HG02840 (cell line): Measurements from ENCODE around the gene KBTBD4.
"Not testable (repeated sequence)": the region's sequence is repeated elsewhere in the genome, so short reads cannot be mapped to it uniquely, and the experiment has no call there.

ENCODE experiments used
- ATAC-seq: cut with Tn5 transposase; IDR thresholded peaks from one replicate; pipeline ENCODE4 v1.9.1; 2021; ENCODE audit warnings: mild to moderate bottlenecking, moderate library complexity, moderate number of reproducible peaks; ENCODE audit not compliant: unreplicated experiment, low FRiP score

Gene KBTBD4

GRCh38 chr11:47530721-47531120 is 48.0 kb downstream of the KBTBD4 start:
- not testable (repeated sequence) for ATAC-seq

GRCh38 chr11:47529951-47530350 is 48.8 kb downstream of the KBTBD4 start:
- no peak for ATAC-seq

GRCh38 chr11:47527186-47527585 is 51.6 kb downstream of the KBTBD4 start:
- ATAC-seq: no peak

GRCh38 chr11:47526032-47526431 is 52.7 kb downstream of the KBTBD4 start:
- not testable (repeated sequence) for ATAC-seq

GRCh38 chr11:47524291-47524874 is 54.4 kb downstream of the KBTBD4 start:
- no peak for ATAC-seq

GRCh38 chr11:47523490-47524225 is 55.1 kb downstream of the KBTBD4 start:
- ATAC-seq: no peak
